Right lobe of liver (tissue), 6 donors: ENCODE results near the gene XCL1. TPM values are rescaled to one million over a fixed set of nuclear protein-coding genes. Genes with fewer than 3 reads are reported as not detected.

ENCODE experiments used
- ATAC-seq, 4 donors: fragments of 200-7000 bp; cut with Tn5 transposase; one replicate each; pipeline ENCODE4 v1.9.1; 2020; ENCODE audit warnings: mild to moderate bottlenecking in 4 of 4, moderate library complexity in 4 of 4
- DNase-seq, 3 donors: peaks; one replicate each; pipeline ENCODE4 v3.0.0-alpha.2; 2020
- H3K27ac ChIP-seq, 3 donors: fragments of 200-600 bp; one replicate each; pipeline ENCODE4 v1.8.0; 2022
- H3K27me3 ChIP-seq, 2 donors: fragments of 200-600 bp; one replicate each; pipeline ENCODE4 v1.8.0; 2022
- H3K36me3 ChIP-seq, 4 donors: fragments of 200-600 bp; sonication (generic) in 1 of 4; one replicate each; pipeline versions ENCODE4 v1.5.1 to v1.8.0; 2017 to 2022; ENCODE audit warnings: control low read depth in 1 of 4
- H3K4me1 ChIP-seq, 4 donors: fragments of 200-600 bp; sonication (generic) in 1 of 4; one replicate each; pipeline versions ENCODE4 v1.5.1 to v1.8.0; 2017 to 2022; ENCODE audit warnings: control low read depth in 1 of 4
- H3K4me3 ChIP-seq, 3 donors: fragments of 200-600 bp; one replicate each; pipeline ENCODE4 v1.8.0; 2022
- H3K9me3 ChIP-seq, 4 donors: fragments of 200-600 bp; sonication (generic) in 1 of 4; one replicate each; pipeline versions ENCODE4 v1.5.1 to v1.8.0; 2017 to 2022; ENCODE audit warnings: control low read depth in 1 of 4
- POLR2A ChIP-seq: fragments of 450-650 bp; IDR thresholded peaks from one replicate; pipeline ENCODE4 v1.6.1; 2017; ENCODE audit warnings: antibody characterized with exemption, mild to moderate bottlenecking
- WGBS: methylation state at CpG from one replicate; pipeline ENCODE4 v1.1.6; 2018; ENCODE audit warnings: low coverage, low lambda C conversion rate; ENCODE audit not compliant: insufficient coverage; ENCODE audit errors: missing lambda C conversion rate; 5-methylcytosine and 5-hydroxymethylcytosine counted together
- intact Hi-C, 2 donors: fragments of 100-400 bp; cut with DNase I; formaldehyde crosslinking; loops; one replicate each; pipeline versions ENCODE4 v1.11.2 to v1.14.1; 2022
- total RNA-seq, 6 experiments: library from RNA; depleted of rRNA in 2 of 6; stranded (reverse); fragments of >200 nt in 2 of 6; fragmentation: NEBNext Ultra II Directional in 3 of 6; extraction: Animal tissue kit (Norgen Biotek cat#: 25700) in 3 of 6; gene quantifications; one replicate each; pipeline versions ENCODE4 v1.1.0 to v1.2.4, GENCODE V29; 2016 to 2023
- TF ChIP-seq, protein P1 (sequence below), 4 donors: fragments of 200-600 bp in 3 of 4; fragments of 450-650 bp in 1 of 4; IDR thresholded peaks; one replicate each; pipeline versions ENCODE4 v1.5.1 to v1.8.0; 2016 to 2022; ENCODE audit warnings: antibody characterized with exemption in 4 of 4, mild to moderate bottlenecking in 2 of 4
- donor health status: DM: no; HTN: yes; CAD: no.
- donor health status: DM: no; HTN: no; CAD: no.
- donor health status: DM: no; HTN: no; CAD: no.
- donor health status: DM: no; HTN: yes; CAD: no.
- donor health status: DM: no; HTN: yes; CAD: no.

Gene XCL1
- total RNA-seq, 6 experiments from 2014 or later: 0.13 to 0.44 (median 0.22) TPM; not detected in 3

GRCh38 chr1:168560370-168560769, 16.0 kb upstream of the XCL1 start:
- Histone ChIP-seq H3K4me3 (no peak overlapping the region), H3K27ac (no peak overlapping the region), H3K27me3 (no peaks in the 10 kb centered on the region), H3K4me1 (peaks cover 0 to 3% (median under 1%) of the 10 kb centered on the region in 4 donors), H3K36me3 (no peaks in the 10 kb centered on the region), H3K9me3 (no peaks in the 10 kb centered on the region)
- ATAC-seq (no peak), DNase-seq (no peak)
- TF ChIP-seq POLR2A: no peak
- TF ChIP-seq, protein P1, sequence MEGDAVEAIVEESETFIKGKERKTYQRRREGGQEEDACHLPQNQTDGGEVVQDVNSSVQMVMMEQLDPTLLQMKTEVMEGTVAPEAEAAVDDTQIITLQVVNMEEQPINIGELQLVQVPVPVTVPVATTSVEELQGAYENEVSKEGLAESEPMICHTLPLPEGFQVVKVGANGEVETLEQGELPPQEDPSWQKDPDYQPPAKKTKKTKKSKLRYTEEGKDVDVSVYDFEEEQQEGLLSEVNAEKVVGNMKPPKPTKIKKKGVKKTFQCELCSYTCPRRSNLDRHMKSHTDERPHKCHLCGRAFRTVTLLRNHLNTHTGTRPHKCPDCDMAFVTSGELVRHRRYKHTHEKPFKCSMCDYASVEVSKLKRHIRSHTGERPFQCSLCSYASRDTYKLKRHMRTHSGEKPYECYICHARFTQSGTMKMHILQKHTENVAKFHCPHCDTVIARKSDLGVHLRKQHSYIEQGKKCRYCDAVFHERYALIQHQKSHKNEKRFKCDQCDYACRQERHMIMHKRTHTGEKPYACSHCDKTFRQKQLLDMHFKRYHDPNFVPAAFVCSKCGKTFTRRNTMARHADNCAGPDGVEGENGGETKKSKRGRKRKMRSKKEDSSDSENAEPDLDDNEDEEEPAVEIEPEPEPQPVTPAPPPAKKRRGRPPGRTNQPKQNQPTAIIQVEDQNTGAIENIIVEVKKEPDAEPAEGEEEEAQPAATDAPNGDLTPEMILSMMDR (IDR thresholded peaks at IDR 0.05): no peak
- intact Hi-C loops: no loop called here

DNA sequence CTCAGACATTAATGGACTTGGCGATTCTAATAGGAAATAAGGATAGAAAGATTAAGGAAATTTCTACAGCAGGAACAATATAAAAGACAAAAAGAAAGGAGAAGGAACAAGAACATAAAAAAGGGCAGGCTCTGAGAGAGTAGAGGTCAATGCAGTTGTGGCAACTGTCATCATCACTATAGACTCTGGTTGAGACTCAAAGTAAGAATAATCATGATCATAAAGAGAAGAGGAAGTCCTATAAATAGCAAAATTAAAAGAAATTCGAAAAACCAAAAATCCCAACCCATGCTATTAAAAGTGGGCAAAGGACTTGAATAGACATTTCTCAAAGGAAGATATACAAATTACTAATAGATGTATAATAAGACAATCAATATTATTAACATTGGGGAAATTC, 14.4 kb upstream of the XCL1 start:
- no peaks in the 10 kb centered on the region for H3K27me3 ChIP-seq
- WGBS: 55% methylated on average over 2 of the region's 2 CpGs
- intact Hi-C loops: no loop called here
- H3K4me3 ChIP-seq: no peak overlapping the region
- H3K27ac ChIP-seq: no peak overlapping the region
- no peak for DNase-seq
- H3K9me3 ChIP-seq: no peaks in the 10 kb centered on the region
- no peaks in the 10 kb centered on the region for H3K36me3 ChIP-seq
- no peaks in the 10 kb centered on the region for H3K4me1 ChIP-seq
- ATAC-seq: no peak
- TF ChIP-seq, protein P1 (IDR thresholded peaks at IDR 0.05): no peak
- TF ChIP-seq POLR2A: no peak

- DNase-seq: no peak
- H3K27me3 ChIP-seq: no peaks in the 10 kb centered on the region
- H3K36me3 ChIP-seq: no peaks in the 10 kb centered on the region
- ATAC-seq: no peak
- no peak overlapping the region for H3K27ac ChIP-seq
- no peaks in the 10 kb centered on the region for H3K4me1 ChIP-seq
- no peaks in the 10 kb centered on the region for H3K9me3 ChIP-seq
- H3K4me3 ChIP-seq: no peak overlapping the region
- TF ChIP-seq, protein P1 (IDR thresholded peaks at IDR 0.05): no peak
- TF ChIP-seq POLR2A: no peak
- WGBS: 64% methylated on average over 4 of the region's 4 CpGs
- intact Hi-C loops: no loop called here
Measured at GRCh38 chr1:168565825-168566224, 10.6 kb upstream of the XCL1 start.

DNA sequence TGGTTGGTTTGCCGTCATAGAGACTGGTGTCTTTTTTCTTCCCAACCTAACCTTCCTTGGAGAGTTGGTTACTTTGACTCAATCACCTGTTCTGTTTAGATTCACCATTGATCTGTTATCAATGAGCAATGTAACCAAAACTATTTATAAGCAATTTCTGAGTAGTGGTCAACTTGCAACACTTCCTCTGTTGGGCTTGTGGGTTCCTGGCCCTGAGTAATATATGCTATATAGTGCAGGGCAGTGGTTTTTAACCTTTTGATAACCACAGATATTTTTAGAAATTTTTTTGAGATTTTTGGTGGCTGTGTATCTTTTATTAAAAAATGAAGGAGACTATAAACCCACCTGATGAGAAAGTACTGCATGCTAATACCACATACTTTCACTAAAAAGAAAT, 9.4 kb upstream of the XCL1 start:
- no peaks in the 10 kb centered on the region for H3K4me1 ChIP-seq
- no peaks in the 10 kb centered on the region for H3K9me3 ChIP-seq
- WGBS: 47% methylated on average over 1 of the region's 1 CpG
- H3K36me3 ChIP-seq: no peaks in the 10 kb centered on the region
- no peak for ATAC-seq
- H3K27me3 ChIP-seq: no peaks in the 10 kb centered on the region
- intact Hi-C loops: no loop called here
- DNase-seq: no peak
- TF ChIP-seq, protein P1 (IDR thresholded peaks at IDR 0.05): no peak
- no peak for TF ChIP-seq POLR2A
- no peak overlapping the region for H3K4me3 ChIP-seq
- no peak overlapping the region for H3K27ac ChIP-seq

DNA sequence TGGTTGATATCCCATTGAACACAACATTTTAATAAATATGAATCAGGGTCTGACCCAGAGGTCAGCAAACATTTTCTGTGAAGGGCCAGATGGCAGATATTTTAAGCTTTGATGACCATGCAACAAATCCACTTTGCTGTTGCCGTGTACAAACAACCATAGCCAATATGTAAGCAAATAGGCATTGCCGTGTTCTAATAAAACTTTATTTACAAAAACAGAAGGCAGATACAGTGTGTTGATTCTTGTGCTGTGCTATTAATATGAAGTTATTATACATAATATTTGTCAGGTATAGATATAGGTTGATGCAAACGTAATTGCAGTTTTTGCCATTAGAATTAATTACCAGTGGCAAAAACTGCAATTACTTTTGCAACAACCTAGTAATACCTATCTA, 8.8 kb upstream of the XCL1 start:
- H3K4me3 ChIP-seq: no peak overlapping the region
- H3K27ac ChIP-seq: no peak overlapping the region
- TF ChIP-seq, protein P1 (IDR thresholded peaks at IDR 0.05): no peak
- TF ChIP-seq POLR2A: no peak
- H3K27me3 ChIP-seq: no peaks in the 10 kb centered on the region
- DNase-seq (no peak), ATAC-seq (no peak)
- WGBS: 93% methylated on average over 3 of the region's 3 CpGs
- intact Hi-C loops: no loop called here
- H3K9me3 ChIP-seq: no peaks in the 10 kb centered on the region
- no peaks in the 10 kb centered on the region for H3K36me3 ChIP-seq
- H3K4me1 ChIP-seq: no peaks in the 10 kb centered on the region
